Testis (tissue), 3 donors: Measurements from ENCODE around the gene AHCYL2. TPM values are rescaled to one million over a fixed set of nuclear protein-coding genes. Genes with fewer than 3 reads are reported as not detected.

Source experiments
- DNase-seq: peaks from one replicate; pipeline ENCODE4 v3.0.0-alpha.2; 2019
- H3K27ac ChIP-seq, 2 donors: fragments of 200-600 bp; sonication (generic); one replicate each; pipeline ENCODE4 v1.5.1; 2019
- H3K27me3 ChIP-seq: fragments of 200-600 bp; sonication (generic); one replicate; pipeline ENCODE4 v1.5.1; 2019
- H3K36me3 ChIP-seq: fragments of 200-600 bp; sonication (generic); one replicate; pipeline ENCODE4 v1.5.1; 2017; ENCODE audit warnings: low read depth; ENCODE audit errors: missing control alignments
- H3K4me1 ChIP-seq: fragments of 200-600 bp; sonication (generic); one replicate; pipeline ENCODE4 v1.5.1; 2019
- H3K4me3 ChIP-seq, 2 donors: fragments of 200-600 bp; sonication (generic); one replicate each; pipeline ENCODE4 v1.5.1; 2017 to 2019
- H3K9me3 ChIP-seq: fragments of 200-600 bp; sonication (generic); one replicate; pipeline ENCODE4 v1.5.1; 2017
- CTCF ChIP-seq, 3 experiments: fragments of 450-650 bp in 2 of 3; fragments of 200-600 bp in 1 of 3; sonication (generic) in 1 of 3; IDR thresholded peaks; one replicate each; pipeline ENCODE4 v1.5.1; 2016 to 2019; ENCODE audit warnings: antibody characterized with exemption in 3 of 3, mild to moderate bottlenecking in 2 of 3, moderate library complexity in 1 of 3
- POLR2A ChIP-seq: fragments of 450-650 bp; IDR thresholded peaks from one replicate; pipeline ENCODE4 v1.6.1; 2017; ENCODE audit warnings: antibody characterized with exemption, mild to moderate bottlenecking, moderate library complexity
- WGBS, 2 donors: methylation state at CpG; one replicate each; pipeline ENCODE4 v1.1.5; 2018; 5-methylcytosine and 5-hydroxymethylcytosine counted together
- intact Hi-C: fragments of 100-400 bp; cut with DNase I; formaldehyde crosslinking; loops from one replicate; pipeline ENCODE4 v1.15.1; 2023; ENCODE audit warnings: low total_unique reads
- polyA plus RNA-seq: library from polyadenylated mRNA; stranded (reverse); fragments of 350-450 nt; fragmentation: Illumina TruSeq; extraction: RNeasy Lipid Tissue Mini Kit (QIAGEN cat#74804); gene quantifications from one replicate; pipeline ENCODE4 v1.2.3, GENCODE V29; 2014; ENCODE audit warnings: low read depth, low replicate concordance; ENCODE audit not compliant: insufficient read depth
- total RNA-seq, 2 donors: library from RNA; depleted of rRNA; stranded (reverse); fragments of >200 nt; gene quantifications; one replicate each; pipeline ENCODE4 v1.2.3, GENCODE V29; 2016

The AHCYL2 gene
- total and polyA plus RNA-seq, 3 donors from 2014 or later = 26.4 to 61.3 (median 46.1) TPM

GRCh38 chr7:129222064-129222463 lies 2.8 kb upstream of the AHCYL2 start:
- DNase-seq = no peak
- 39 to 41% methylated on average over 4 of the region's 4 CpGs for WGBS, 2 donors

DNA sequence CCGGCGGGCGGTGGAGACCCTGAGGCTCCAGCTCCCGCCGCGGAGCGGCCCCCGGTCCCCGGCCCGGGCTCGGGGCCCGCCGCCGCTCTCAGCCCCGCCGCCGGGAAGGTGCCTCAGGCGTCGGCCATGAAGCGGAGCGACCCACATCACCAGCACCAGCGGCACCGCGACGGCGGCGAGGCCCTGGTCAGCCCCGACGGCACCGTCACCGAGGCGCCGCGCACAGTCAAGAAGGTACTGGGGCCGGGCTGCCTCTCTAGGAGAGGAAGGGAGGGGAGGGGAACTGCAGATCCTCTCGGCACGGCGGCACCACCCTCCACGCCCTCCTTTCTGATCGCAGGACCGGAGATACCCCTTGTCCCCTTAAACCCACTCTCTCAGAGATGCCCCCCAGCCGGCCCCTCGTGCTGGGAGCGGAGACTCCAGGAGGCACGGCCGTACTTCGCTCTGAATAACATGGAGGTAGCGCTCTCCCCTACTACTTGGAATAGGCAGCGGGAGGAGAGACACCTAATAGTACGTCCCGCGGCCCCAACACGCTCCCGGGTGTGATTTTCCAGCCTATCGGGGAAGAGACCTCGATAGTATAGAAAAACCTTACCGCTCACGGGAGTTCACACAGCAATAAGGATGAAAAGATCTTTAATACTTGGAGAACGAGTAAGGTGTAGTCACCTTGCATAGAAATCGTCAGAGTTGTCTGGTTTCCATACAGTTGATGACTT lies 538 bp downstream of the AHCYL2 start:
- WGBS, 2 donors = 0% methylated on average over 5 to 48 of the region's 60 CpGs
- H3K27me3 ChIP-seq = no peaks in the 10 kb centered on the region
- intact Hi-C loops = loop anchor here (10.0 kb wide), 1 partner anchor 69 kb away; no protein-coding TSS in a partner anchor

More at GRCh38 chr7:129222064-129222463, 2.8 kb upstream of the AHCYL2 start:
- intact Hi-C loops = loop anchor here (10.0 kb wide), 1 partner anchor 73 kb away; no protein-coding TSS in a partner anchor
- Histone ChIP-seq H3K9me3 (no peaks in the 10 kb centered on the region), H3K4me3 (no peak overlapping the region), H3K36me3 (no peaks in the 10 kb centered on the region), H3K4me1 (peaks cover 18% of the 10 kb centered on the region), H3K27ac (no peak overlapping the region), H3K27me3 (no peaks in the 10 kb centered on the region)
- TF ChIP-seq CTCF (IDR thresholded peaks at IDR 0.05) (no peak), POLR2A (no peak)

GRCh38 chr7:129225931-129226572 lies 1.2 kb downstream of the AHCYL2 start:
- Histone ChIP-seq H3K4me3 (peak overlapping the region; percentile 82 to 87), H3K4me1 (peaks cover 21% of the 10 kb centered on the region), H3K27ac (peak overlapping the region in 1 of 2 donors; percentile 99), H3K36me3 (no peaks in the 10 kb centered on the region), H3K27me3 (no peaks in the 10 kb centered on the region), H3K9me3 (no peaks in the 10 kb centered on the region)
- no peak for TF ChIP-seq CTCF (IDR thresholded peaks at IDR 0.05)
- no peak for TF ChIP-seq POLR2A
- DNase-seq = no peak
- intact Hi-C loops = loop anchor here (10.0 kb wide), 1 partner anchor 69 kb away; no protein-coding TSS in a partner anchor
- WGBS, 2 donors = 25% methylated on average over 11 of the region's 11 CpGs

More for the DNA sequence above, 538 bp downstream of the AHCYL2 start:
- no peaks in the 10 kb centered on the region for H3K36me3 ChIP-seq
- H3K4me3 ChIP-seq = peak overlapping the region; percentile 82 to 87
- H3K27ac ChIP-seq = peak overlapping the region; percentile 88 to 99
- DNase-seq = peak; percentile 56
- H3K4me1 ChIP-seq = peaks cover 21% of the 10 kb centered on the region
- H3K9me3 ChIP-seq = no peaks in the 10 kb centered on the region
- TF ChIP-seq POLR2A = no peak
- no peak for TF ChIP-seq CTCF (IDR thresholded peaks at IDR 0.05)

- no peaks in the 10 kb centered on the region for H3K27me3 ChIP-seq
- intact Hi-C loops = loop anchor here (10.0 kb wide), 1 partner anchor 67 kb away; no protein-coding TSS in a partner anchor
- H3K9me3 ChIP-seq = no peaks in the 10 kb centered on the region
- no peak overlapping the region for H3K27ac ChIP-seq
- no peaks in the 10 kb centered on the region for H3K36me3 ChIP-seq
- TF ChIP-seq CTCF (IDR thresholded peaks at IDR 0.05) (no peak), POLR2A (no peak)
- no peak overlapping the region for H3K4me3 ChIP-seq
- DNase-seq = peak; percentile 2
- H3K4me1 ChIP-seq = peaks cover 21% of the 10 kb centered on the region
- 65 to 82% methylated on average over 4 of the region's 4 CpGs for WGBS, 2 donors
Measured at GRCh38 chr7:129227646-129228578, 3.1 kb downstream of the AHCYL2 start.
